ENCODE results near the gene OPCML.
A peak's percentile ranks its signal among the peaks of the same experiment; 100 is the strongest.

The OPCML gene

DNA sequence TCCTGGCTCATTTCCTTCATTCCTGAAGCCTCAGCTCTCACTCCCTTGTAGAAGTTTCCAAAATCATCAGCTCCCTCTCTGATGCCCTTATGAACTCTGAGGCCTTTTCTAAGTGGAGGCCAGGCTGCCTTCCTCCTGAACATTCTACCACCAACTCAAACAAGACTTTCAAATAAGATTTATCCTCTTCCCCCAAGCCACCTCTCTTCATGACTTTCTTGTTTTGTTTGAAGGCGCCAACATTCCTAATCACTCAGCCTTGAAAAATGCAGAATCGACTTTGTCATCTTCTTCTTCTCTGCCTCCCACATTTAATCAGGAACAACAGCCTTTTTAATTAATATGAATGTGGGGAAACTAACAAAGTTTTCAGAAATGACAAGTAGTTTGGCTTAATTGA lies 927.9 kb downstream of the OPCML start:
- DNase-seq (ENCODE audit: low read depth): peak; percentile 35
- no peak for TF ChIP-seq CTCF (IDR thresholded peaks at IDR 0.05; ENCODE audit: low read length, missing control alignments)
- H3K4me3 ChIP-seq (replicated peaks; ENCODE audit: low read depth, low read length): no peak overlapping the region

- no peak overlapping the region for H3K4me3 ChIP-seq (replicated peaks; ENCODE audit: low read depth, low read length)
- no peak for DNase-seq (ENCODE audit: low read depth)
- TF ChIP-seq CTCF (IDR thresholded peaks at IDR 0.05; ENCODE audit: low read length, missing control alignments): no peak
These were observed 930.4 kb downstream of the OPCML start for GRCh38 chr11:132601875-132602274.

DNA sequence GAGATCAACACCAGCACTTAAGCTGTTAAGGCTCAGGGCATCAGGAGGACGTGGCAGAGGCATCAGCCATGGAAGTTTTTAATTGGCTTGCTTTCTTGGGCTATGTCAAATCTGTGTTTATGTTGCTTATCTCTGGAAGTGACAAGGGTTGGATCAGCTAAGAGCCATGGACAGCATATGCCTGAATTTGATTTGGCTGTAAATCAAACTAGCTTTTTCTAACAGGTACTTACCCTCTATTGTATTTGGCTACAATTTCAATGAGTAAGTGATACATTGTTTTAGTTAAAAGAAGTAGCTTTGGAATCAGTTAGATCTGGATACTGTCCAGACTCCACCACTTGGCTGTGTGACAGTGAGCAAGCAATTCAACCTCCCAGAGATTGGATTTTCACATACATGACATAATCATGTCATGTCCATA lies 936.6 kb downstream of the OPCML start:
- TF ChIP-seq CTCF (IDR thresholded peaks at IDR 0.05; ENCODE audit: low read length, missing control alignments): no peak
- H3K4me3 ChIP-seq (replicated peaks; ENCODE audit: low read depth, low read length): no peak overlapping the region
- DNase-seq (ENCODE audit: low read depth): peak; percentile 13

DNA sequence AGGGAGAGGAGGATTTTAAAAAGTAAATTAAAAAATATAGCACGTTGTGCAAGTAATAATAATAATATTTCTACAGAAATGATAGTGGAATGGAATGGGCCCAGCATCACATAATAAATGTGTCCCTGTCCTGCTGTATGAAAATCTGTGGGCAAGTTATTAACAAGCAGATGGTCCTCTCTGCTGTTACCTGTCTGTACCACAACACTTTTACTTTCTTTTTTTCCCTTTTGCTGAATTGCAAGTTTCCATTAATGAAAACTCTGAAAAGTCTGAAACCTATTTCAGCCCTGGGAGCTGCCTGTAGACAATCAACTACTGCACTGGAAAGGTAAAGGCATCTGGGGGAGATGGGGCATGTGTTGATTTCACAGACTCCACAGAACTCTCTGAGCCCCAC lies 937.1 kb downstream of the OPCML start:
- no peak for DNase-seq (ENCODE audit: low read depth)
- TF ChIP-seq CTCF (IDR thresholded peaks at IDR 0.05; ENCODE audit: low read length, missing control alignments): no peak
- H3K4me3 ChIP-seq (replicated peaks; ENCODE audit: low read depth, low read length): no peak overlapping the region

DNA sequence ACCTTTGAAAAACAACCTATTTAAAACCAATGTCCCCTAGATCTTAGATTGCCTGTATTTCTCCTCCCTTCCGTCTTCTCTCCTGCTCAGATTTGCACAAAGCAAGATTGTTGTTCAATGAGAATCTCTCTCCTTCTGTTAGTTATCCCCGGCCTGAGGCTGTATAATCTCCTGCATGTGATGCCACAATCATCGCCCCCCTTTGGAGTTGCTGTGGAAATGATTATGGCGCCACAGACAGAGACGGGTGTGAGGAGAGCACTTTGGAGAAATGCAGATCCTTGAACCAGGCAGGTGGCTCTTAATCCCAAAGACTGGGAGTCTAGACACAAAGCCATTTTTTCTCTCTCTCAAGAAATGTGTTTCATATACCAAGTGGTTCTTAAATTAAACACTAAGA lies 941.3 kb downstream of the OPCML start:
- no peak overlapping the region for H3K4me3 ChIP-seq (replicated peaks; ENCODE audit: low read depth, low read length)
- TF ChIP-seq CTCF (IDR thresholded peaks at IDR 0.05; ENCODE audit: low read length, missing control alignments): no peak
- DNase-seq (ENCODE audit: low read depth): no peak

DNA sequence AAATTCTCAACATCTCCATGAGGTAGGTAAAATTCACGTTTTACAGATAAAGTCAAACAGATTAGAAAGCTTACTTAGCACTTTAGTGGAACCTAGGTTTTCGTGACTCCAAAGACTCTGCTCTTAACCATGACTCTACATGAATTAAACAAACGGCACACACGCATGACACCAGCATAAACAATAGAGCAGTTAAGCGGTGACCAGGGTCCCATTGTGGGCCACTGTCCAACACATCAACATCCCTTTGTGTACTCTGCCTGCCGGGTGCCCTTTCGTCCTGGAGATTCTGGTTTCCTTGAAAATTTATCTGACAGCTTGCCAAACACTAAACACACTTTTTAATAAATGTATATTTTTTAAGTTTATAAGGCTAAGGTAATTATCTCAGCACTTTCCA lies 941.7 kb downstream of the OPCML start:
- TF ChIP-seq CTCF (IDR thresholded peaks at IDR 0.05; ENCODE audit: low read length, missing control alignments): no peak
- DNase-seq (ENCODE audit: low read depth): no peak
- no peak overlapping the region for H3K4me3 ChIP-seq (replicated peaks; ENCODE audit: low read depth, low read length)

DNA sequence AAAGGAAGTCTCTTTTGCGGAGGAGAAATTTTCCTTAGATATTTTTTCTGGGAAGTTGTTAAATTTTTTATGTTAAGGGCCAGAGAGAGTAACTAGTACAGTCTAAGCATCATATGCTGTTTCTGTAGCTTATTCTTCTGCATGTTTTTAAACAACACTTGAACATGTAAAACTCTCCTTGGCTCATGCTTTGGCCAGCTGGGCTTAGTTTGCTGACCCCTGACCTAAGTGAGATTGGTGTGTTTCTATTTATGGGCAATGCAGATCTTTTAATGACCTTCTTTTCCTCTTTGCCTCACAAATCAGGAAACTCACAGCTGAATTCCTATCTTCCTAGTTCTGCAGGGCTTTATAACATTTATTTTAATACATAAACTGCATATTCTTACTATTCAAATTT lies 942.5 kb downstream of the OPCML start:
- TF ChIP-seq CTCF (IDR thresholded peaks at IDR 0.05; ENCODE audit: low read length, missing control alignments): no peak
- H3K4me3 ChIP-seq (replicated peaks; ENCODE audit: low read depth, low read length): no peak overlapping the region
- DNase-seq (ENCODE audit: low read depth): no peak
